ENCODE data around the gene FGGY. TPM values are rescaled to one million over a fixed set of nuclear protein-coding genes. Genes with fewer than 3 reads are reported as not detected.

Gene FGGY
- total and polyA plus RNA-seq, 7 experiments from 2014 or later, result 2.5 to 15.2 (median 11.2) TPM

DNA sequence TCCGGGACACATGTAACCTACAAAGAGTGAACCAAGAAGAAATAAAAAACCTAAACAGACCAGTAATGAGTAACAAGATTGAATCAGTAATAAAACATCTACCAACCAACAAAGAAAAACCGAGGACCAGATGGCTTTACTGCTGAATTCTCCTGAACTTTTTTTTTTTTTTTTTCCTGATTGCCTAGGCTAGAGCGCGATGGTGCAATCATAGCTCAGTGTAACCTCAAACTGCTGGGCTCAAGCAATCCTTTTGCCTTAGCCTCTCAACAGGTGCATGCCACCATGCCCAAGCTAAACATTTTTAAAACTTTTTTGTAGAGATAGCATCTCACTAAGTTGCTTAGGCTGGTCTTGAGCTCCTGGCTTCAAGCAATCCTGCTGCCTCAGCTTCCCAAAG, 11.2 kb upstream of the FGGY start:
- Histone ChIP-seq H3K9me3 (ENCODE audit: control insufficient read depth in 2 of 3, low read length in 3 of 3) (no peaks in the 10 kb centered on the region), H3K36me3 (ENCODE audit: control insufficient read depth in 2 of 3, insufficient read depth in 3 of 3, low read length in 3 of 3) (no peaks in the 10 kb centered on the region), H3K27me3 (ENCODE audit: control insufficient read depth in 2 of 2, insufficient read depth in 2 of 2, low read length in 2 of 2) (no peaks in the 10 kb centered on the region), H3K27ac (ENCODE audit: low read depth, low read length) (no peak overlapping the region), H3K4me1 (ENCODE audit: control insufficient read depth in 2 of 2, insufficient read depth in 2 of 2, low read length in 2 of 2) (no peaks in the 10 kb centered on the region), H3K4me3 (ENCODE audit: low read length) (no peak overlapping the region)
- ChIA-PET CTCF (no interaction called here), POLR2A (no interaction called here)
- ATAC-seq, result no peak
- no peak for DNase-seq
- Mint-ChIP-seq H3K27ac (no peak overlapping the region), H3K27me3 (peaks cover 0 to 36% (median 11%) of the 10 kb centered on the region in 5 donors), H3K9me3 (peaks cover 0 to 2% (median 0%) of the 10 kb centered on the region in 11 donors), H3K4me3 (no peak overlapping the region), H3K36me3 (no peaks in the 10 kb centered on the region), H3K4me1 (peaks cover 0 to 3% (median 0%) of the 10 kb centered on the region in 7 donors)
- intact Hi-C loops (cut with micrococcal nuclease), result no loop called here

DNA sequence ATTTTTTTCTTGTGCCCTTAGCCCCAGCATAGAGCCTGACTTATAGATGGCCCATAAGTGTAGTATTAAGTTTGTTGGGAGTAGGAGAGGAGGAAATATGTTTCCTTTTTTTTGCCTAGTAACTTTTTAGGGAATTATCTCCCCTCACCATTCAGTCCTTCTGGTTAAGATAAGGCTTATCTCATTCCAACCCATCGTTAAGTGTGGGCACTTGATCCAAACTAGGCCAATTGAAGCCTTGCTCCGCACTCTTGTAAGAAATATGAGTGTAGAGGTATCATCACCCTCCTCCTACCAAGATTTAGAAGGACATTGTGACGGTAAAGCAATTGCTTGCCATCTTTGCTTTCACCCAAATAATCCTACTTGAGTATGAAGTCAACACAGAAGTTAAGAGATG, 8.8 kb upstream of the FGGY start:
- POLR2A ChIA-PET, result no interaction called here
- ATAC-seq, result no peak

DNA sequence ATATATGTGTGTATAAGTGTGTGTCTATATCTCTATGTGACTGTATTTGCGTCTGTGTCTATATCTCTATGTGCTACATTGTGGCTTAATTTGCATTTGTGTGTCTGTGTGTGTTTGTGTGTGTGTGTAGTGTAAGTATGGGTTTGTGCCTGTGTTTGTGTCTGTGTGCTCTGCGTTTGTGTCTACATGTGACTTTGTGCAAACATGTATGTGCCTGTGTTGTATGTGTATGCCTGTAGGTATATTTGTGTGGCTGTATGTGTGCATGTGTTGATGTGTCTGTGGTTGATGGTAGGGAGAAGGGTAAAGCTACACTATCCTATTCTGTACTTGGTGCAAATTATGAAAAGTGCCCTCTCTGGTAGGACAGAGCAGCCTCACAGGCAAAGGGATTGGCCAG, 7.3 kb upstream of the FGGY start:
- no peak for ATAC-seq
- CTCF ChIA-PET, result no interaction called here
- intact Hi-C loops (cut with micrococcal nuclease), result no loop called here
- Histone ChIP-seq H3K4me3 (ENCODE audit: low read length) (no peak overlapping the region), H3K36me3 (ENCODE audit: control insufficient read depth in 2 of 3, insufficient read depth in 3 of 3, low read length in 3 of 3) (no peaks in the 10 kb centered on the region), H3K9me3 (ENCODE audit: control insufficient read depth in 2 of 3, low read length in 3 of 3) (no peaks in the 10 kb centered on the region), H3K27ac (ENCODE audit: low read depth, low read length) (no peak overlapping the region), H3K27me3 (ENCODE audit: control insufficient read depth in 2 of 2, insufficient read depth in 2 of 2, low read length in 2 of 2) (no peaks in the 10 kb centered on the region), H3K4me1 (ENCODE audit: control insufficient read depth in 2 of 2, insufficient read depth in 2 of 2, low read length in 2 of 2) (peaks cover 0 to 5% of the 10 kb centered on the region in 2 donors)
- Mint-ChIP-seq H3K4me3 (no peak overlapping the region), H3K9me3 (no peaks in the 10 kb centered on the region), H3K36me3 (peaks cover 0 to 2% (median 0%) of the 10 kb centered on the region in 5 donors), H3K27me3 (peaks cover 0 to 24% (median 0%) of the 10 kb centered on the region in 5 donors), H3K27ac (peak overlapping the region in 1 of 9 donors; percentile 25), H3K4me1 (peaks cover 0 to 28% (median 11%) of the 10 kb centered on the region in 7 donors)
- DNase-seq, result no peak
- POLR2A ChIA-PET, result no interaction called here

More for the DNA sequence above, 8.8 kb upstream of the FGGY start:
- H3K27ac ChIP-seq (ENCODE audit: low read depth, low read length), result no peak overlapping the region
- peaks cover 0 to 4% of the 10 kb centered on the region in 2 donors for H3K4me1 ChIP-seq (ENCODE audit: control insufficient read depth in 2 of 2, insufficient read depth in 2 of 2, low read length in 2 of 2)
- peaks cover 0 to 2% (median 0%) of the 10 kb centered on the region in 11 donors for H3K9me3 Mint-ChIP-seq
- peaks cover 0 to 2% (median 0%) of the 10 kb centered on the region in 5 donors for H3K36me3 Mint-ChIP-seq
- no peaks in the 10 kb centered on the region for H3K9me3 ChIP-seq (ENCODE audit: control insufficient read depth in 2 of 3, low read length in 3 of 3)
- H3K27ac Mint-ChIP-seq, result no peak overlapping the region
- DNase-seq, result no peak
- no peak overlapping the region for H3K4me3 Mint-ChIP-seq
- no peak overlapping the region for H3K4me3 ChIP-seq (ENCODE audit: low read length)
- no peaks in the 10 kb centered on the region for H3K27me3 ChIP-seq (ENCODE audit: control insufficient read depth in 2 of 2, insufficient read depth in 2 of 2, low read length in 2 of 2)
- intact Hi-C loops (cut with micrococcal nuclease), result no loop called here
- CTCF ChIA-PET, result no interaction called here
- H3K4me1 Mint-ChIP-seq, result peaks cover 0 to 22% (median 6%) of the 10 kb centered on the region in 7 donors
- no peaks in the 10 kb centered on the region for H3K36me3 ChIP-seq (ENCODE audit: control insufficient read depth in 2 of 3, insufficient read depth in 3 of 3, low read length in 3 of 3)
- peaks cover 0 to 33% (median 0%) of the 10 kb centered on the region in 5 donors for H3K27me3 Mint-ChIP-seq

DNA sequence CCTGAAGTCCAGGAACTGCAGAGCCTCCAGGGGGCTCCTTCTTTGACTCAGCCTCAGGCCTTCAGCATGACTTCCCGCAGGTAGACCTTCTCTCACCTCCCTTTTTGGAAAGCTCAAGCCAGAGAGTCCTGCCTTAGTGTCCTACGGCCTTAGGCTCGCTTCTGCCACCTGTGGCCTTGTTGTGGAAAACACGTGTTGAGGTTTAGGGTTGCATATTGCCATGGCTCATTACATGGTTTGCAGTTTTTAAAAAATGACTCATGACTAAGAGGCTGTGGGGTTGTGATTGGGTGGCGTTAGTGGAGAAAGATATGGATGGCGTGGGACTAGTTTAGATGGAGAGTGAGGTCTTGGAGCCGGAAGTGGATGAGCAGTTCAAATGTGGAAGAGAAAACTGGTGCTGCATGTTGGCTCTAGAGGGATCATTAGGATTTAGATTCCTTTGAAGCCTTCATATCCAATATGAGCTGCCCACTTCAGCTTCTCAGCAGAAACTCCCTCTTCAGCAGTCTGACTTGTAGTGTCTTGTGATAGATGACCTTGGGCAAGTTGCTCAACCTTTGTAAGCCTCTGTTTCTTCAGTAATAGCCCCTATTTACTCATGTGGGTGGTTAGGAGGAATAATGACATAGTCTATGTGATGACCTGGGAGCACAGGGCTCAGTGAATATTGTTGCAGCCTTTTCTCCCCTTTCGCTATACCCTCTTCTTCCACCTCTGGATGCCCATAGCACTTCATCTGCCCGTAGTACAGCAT, 6.5 kb upstream of the FGGY start:
- H3K4me1 Mint-ChIP-seq, result peaks cover 0 to 34% (median 13%) of the 10 kb centered on the region in 7 donors

DNA sequence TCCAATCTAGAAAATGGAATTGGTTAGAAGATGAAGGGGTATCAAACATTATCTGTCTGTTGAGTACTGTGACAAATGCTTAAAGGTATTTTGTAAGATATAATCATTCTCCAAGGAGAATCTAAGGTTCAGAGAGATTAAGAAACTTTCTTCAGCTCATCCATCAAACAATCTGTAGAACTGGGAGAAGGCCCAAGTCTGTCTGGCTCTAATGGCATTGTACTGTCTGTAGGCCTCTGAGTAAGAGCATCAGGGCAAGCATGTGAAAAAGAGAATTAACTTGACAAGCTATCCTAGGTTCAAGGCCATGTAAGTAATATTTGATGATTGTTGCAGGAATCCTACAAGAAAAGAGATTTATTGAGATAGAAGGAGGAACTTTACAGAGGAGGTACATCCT, 5.3 kb upstream of the FGGY start:
- Mint-ChIP-seq H3K9me3 (no peaks in the 10 kb centered on the region), H3K4me3 (no peak overlapping the region), H3K27ac (no peak overlapping the region), H3K4me1 (peaks cover 0 to 42% (median 16%) of the 10 kb centered on the region in 7 donors), H3K36me3 (peaks cover 0 to 2% (median 0%) of the 10 kb centered on the region in 5 donors), H3K27me3 (peaks cover 0 to 8% (median 0%) of the 10 kb centered on the region in 5 donors)
- ChIA-PET CTCF (no interaction called here), POLR2A (no interaction called here)
- peaks cover 0 to 11% of the 10 kb centered on the region in 2 donors for H3K4me1 ChIP-seq (ENCODE audit: control insufficient read depth in 2 of 2, insufficient read depth in 2 of 2, low read length in 2 of 2)
- ATAC-seq (no peak), DNase-seq (no peak)
- intact Hi-C loops (cut with micrococcal nuclease), result loop anchor here (10.0 kb wide), 3 partner anchors 247 to 537 kb away; no protein-coding TSS in a partner anchor
- no peaks in the 10 kb centered on the region for H3K36me3 ChIP-seq (ENCODE audit: control insufficient read depth in 2 of 3, insufficient read depth in 3 of 3, low read length in 3 of 3)
- H3K4me3 ChIP-seq (ENCODE audit: low read length), result no peak overlapping the region
- no peaks in the 10 kb centered on the region for H3K9me3 ChIP-seq (ENCODE audit: control insufficient read depth in 2 of 3, low read length in 3 of 3)
- H3K27me3 ChIP-seq (ENCODE audit: control insufficient read depth in 2 of 2, insufficient read depth in 2 of 2, low read length in 2 of 2), result no peaks in the 10 kb centered on the region
- H3K27ac ChIP-seq (ENCODE audit: low read depth, low read length), result no peak overlapping the region

More for the DNA sequence above, 6.5 kb upstream of the FGGY start:
- CTCF ChIA-PET, result no interaction called here
- no peaks in the 10 kb centered on the region for H3K36me3 ChIP-seq (ENCODE audit: control insufficient read depth in 2 of 3, insufficient read depth in 3 of 3, low read length in 3 of 3)
- Mint-ChIP-seq H3K4me3 (no peak overlapping the region), H3K9me3 (no peaks in the 10 kb centered on the region), H3K27me3 (peaks cover 0 to 18% (median 0%) of the 10 kb centered on the region in 5 donors), H3K36me3 (peaks cover 0 to 2% (median 0%) of the 10 kb centered on the region in 5 donors), H3K27ac (peak overlapping the region in 1 of 9 donors; percentile 4)
- DNase-seq, result no peak
- POLR2A ChIA-PET, result no interaction called here
- H3K27me3 ChIP-seq (ENCODE audit: control insufficient read depth in 2 of 2, insufficient read depth in 2 of 2, low read length in 2 of 2), result no peaks in the 10 kb centered on the region
- intact Hi-C loops (cut with micrococcal nuclease), result loop anchor here (10.0 kb wide), 3 partner anchors 246 to 536 kb away; no protein-coding TSS in a partner anchor
- peak; percentile 55 for ATAC-seq
- no peaks in the 10 kb centered on the region for H3K9me3 ChIP-seq (ENCODE audit: control insufficient read depth in 2 of 3, low read length in 3 of 3)
- H3K4me3 ChIP-seq (ENCODE audit: low read length), result no peak overlapping the region
- H3K4me1 ChIP-seq (ENCODE audit: control insufficient read depth in 2 of 2, insufficient read depth in 2 of 2, low read length in 2 of 2), result peaks cover 0 to 5% of the 10 kb centered on the region in 2 donors
- no peak overlapping the region for H3K27ac ChIP-seq (ENCODE audit: low read depth, low read length)

DNA sequence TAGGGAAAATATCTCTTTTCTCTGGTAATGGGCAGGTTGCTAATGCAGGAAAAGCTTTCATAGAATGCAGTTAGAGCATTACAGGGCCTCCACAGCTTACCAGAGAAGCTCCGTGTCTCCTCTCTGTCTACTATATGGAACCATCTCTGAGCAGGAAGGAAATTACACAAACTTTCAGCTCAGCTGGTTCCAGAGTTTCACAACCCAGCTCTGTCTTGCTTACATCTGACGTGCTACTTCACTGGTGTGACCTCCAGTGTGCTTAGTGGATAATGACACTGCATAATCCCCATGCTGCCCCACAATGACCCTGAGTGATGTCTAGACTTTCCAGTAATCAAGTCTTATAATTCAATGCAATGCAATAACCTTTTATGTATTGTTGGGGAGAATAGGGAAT, 4.3 kb upstream of the FGGY start:
- Mint-ChIP-seq H3K27ac (peak overlapping the region in 2 of 9 donors; percentile 9 to 43), H3K36me3 (peaks cover 0 to 2% (median 0%) of the 10 kb centered on the region in 5 donors), H3K9me3 (no peaks in the 10 kb centered on the region), H3K27me3 (peaks cover 0 to 2% (median 0%) of the 10 kb centered on the region in 5 donors), H3K4me1 (peaks cover 0 to 46% (median 19%) of the 10 kb centered on the region in 7 donors), H3K4me3 (peak overlapping the region in 1 of 10 donors; percentile 31)
- ATAC-seq (peak; percentile 33), DNase-seq (no peak)
- POLR2A ChIA-PET, result no interaction called here
- no peaks in the 10 kb centered on the region for H3K9me3 ChIP-seq (ENCODE audit: control insufficient read depth in 2 of 3, low read length in 3 of 3)
- CTCF ChIA-PET, result interaction anchor here (0.6 kb wide), 1 partner anchor 408 kb away, joined by 3 read pairs; no protein-coding TSS in a partner anchor
- H3K27me3 ChIP-seq (ENCODE audit: control insufficient read depth in 2 of 2, insufficient read depth in 2 of 2, low read length in 2 of 2), result no peaks in the 10 kb centered on the region
- H3K27ac ChIP-seq (ENCODE audit: low read depth, low read length), result no peak overlapping the region
- peaks cover 4 to 11% of the 10 kb centered on the region in 2 donors for H3K4me1 ChIP-seq (ENCODE audit: control insufficient read depth in 2 of 2, insufficient read depth in 2 of 2, low read length in 2 of 2)
- intact Hi-C loops (cut with micrococcal nuclease), result loop anchor here (10.0 kb wide), 3 partner anchors 248 to 538 kb away; no protein-coding TSS in a partner anchor
- H3K4me3 ChIP-seq (ENCODE audit: low read length), result no peak overlapping the region
- H3K36me3 ChIP-seq (ENCODE audit: control insufficient read depth in 2 of 3, insufficient read depth in 3 of 3, low read length in 3 of 3), result no peaks in the 10 kb centered on the region
